A673 (cell line): ENCODE results near the gene CPNE5. TPM values are rescaled to one million over a fixed set of nuclear protein-coding genes. Genes with fewer than 3 reads are reported as not detected.

ENCODE experiments used
- BruUV-seq: library from RNA; stranded (reverse); fragments of 400-500 nt; replicated peaks from 2 replicates; lab custom pipeline; 2021; lab: Mats Ljungman, UMichigan
- CTCF ChIA-PET: fragments of 300-600 bp; sonication (Branson Sonifier 250); formaldehyde crosslinking; loops from one replicate; lab custom pipeline; 2022; ENCODE audit warnings: antibody characterized with exemption; lab: Charles Lee
- POLR2A ChIA-PET: fragments of 300-600 bp; sonication (Branson Sonifier 250); formaldehyde crosslinking; loops from one replicate; lab custom pipeline; 2022; ENCODE audit warnings: antibody characterized with exemption; ENCODE audit not compliant: low non-redundant PET; lab: Charles Lee
- DNase-seq: peaks from one replicate; pipeline ENCODE4 v3.0.0-alpha.2; 2015; ENCODE audit warnings: low spot score
- H3K27ac ChIP-seq: fragments of 200-600 bp; sonication (generic); 2 replicates; pipeline ENCODE4 v1.5.1; 2016; ENCODE audit warnings: mixed run types, low read depth, mild to moderate bottlenecking, mixed read lengths, antibody characterized with exemption, low read length; ENCODE audit not compliant: poor library complexity, severe bottlenecking
- H3K27me3 ChIP-seq: fragments of 200-600 bp; sonication (generic); replicated peaks from 2 replicates; pipeline ENCODE4 v1.6.1; 2017; ENCODE audit warnings: mixed run types, low read depth, mild to moderate bottlenecking, mixed read lengths, antibody characterized with exemption, low read length; ENCODE audit not compliant: insufficient read depth, poor library complexity
- H3K36me3 ChIP-seq: fragments of 200-600 bp; sonication (generic); 2 replicates; pipeline ENCODE4 v1.6.1; 2016; ENCODE audit warnings: mixed run types, mild to moderate bottlenecking, mixed read lengths, antibody characterized with exemption, low read length; ENCODE audit not compliant: insufficient read depth, poor library complexity, severe bottlenecking
- H3K4me1 ChIP-seq: fragments of 200-600 bp; sonication (generic); 2 replicates; pipeline ENCODE4 v1.6.1; 2017; ENCODE audit warnings: mixed run types, mild to moderate bottlenecking, mixed read lengths, antibody characterized with exemption, low read length; ENCODE audit not compliant: insufficient read depth, poor library complexity, severe bottlenecking
- H3K4me3 ChIP-seq: fragments of 200-600 bp; sonication (generic); 2 replicates; pipeline ENCODE4 v1.5.1; 2016; ENCODE audit warnings: low read depth, mixed run types, mild to moderate bottlenecking, mixed read lengths, low read length; ENCODE audit not compliant: poor library complexity, severe bottlenecking
- H3K9me3 ChIP-seq: fragments of 200-600 bp; sonication (generic); 2 replicates; pipeline ENCODE4 v1.6.1; 2016; ENCODE audit warnings: mixed run types, low read depth, mild to moderate bottlenecking, mixed read lengths, antibody characterized with exemption, low read length; ENCODE audit not compliant: poor library complexity, severe bottlenecking
- EZH2 ChIP-seq: fragments of 200-600 bp; sonication (generic); IDR thresholded peaks from 2 replicates; pipeline ENCODE4 v1.6.1; 2017; ENCODE audit warnings: borderline replicate concordance, low read depth, mild to moderate bottlenecking, mixed read lengths, antibody characterized with exemption, low read length; ENCODE audit not compliant: poor library complexity, severe bottlenecking
- intact Hi-C: fragments of 100-400 bp; cut with micrococcal nuclease; formaldehyde crosslinking; loops from one replicate; pipeline ENCODE4 v1.10.0; 2022; ENCODE audit not compliant: unreplicated experiment
- total RNA-seq: library from RNA; stranded (reverse); gene quantifications from 2 replicates; pipeline ENCODE4 v1.2.3, GENCODE V29; 2021
- TF ChIP-seq, protein P1 (sequence below): fragments of 300-800, 200-600 bp; sonication (generic); conservative IDR thresholded peaks from 2 replicates; pipeline ENCODE4 v1.5.1; 2017; ENCODE audit warnings: low read depth, mild to moderate bottlenecking, antibody characterized with exemption, low read length, moderate library complexity, mixed read lengths

CPNE5 gene
- total RNA-seq, 1 experiment from 2014 or later, result 0.13 TPM

DNA sequence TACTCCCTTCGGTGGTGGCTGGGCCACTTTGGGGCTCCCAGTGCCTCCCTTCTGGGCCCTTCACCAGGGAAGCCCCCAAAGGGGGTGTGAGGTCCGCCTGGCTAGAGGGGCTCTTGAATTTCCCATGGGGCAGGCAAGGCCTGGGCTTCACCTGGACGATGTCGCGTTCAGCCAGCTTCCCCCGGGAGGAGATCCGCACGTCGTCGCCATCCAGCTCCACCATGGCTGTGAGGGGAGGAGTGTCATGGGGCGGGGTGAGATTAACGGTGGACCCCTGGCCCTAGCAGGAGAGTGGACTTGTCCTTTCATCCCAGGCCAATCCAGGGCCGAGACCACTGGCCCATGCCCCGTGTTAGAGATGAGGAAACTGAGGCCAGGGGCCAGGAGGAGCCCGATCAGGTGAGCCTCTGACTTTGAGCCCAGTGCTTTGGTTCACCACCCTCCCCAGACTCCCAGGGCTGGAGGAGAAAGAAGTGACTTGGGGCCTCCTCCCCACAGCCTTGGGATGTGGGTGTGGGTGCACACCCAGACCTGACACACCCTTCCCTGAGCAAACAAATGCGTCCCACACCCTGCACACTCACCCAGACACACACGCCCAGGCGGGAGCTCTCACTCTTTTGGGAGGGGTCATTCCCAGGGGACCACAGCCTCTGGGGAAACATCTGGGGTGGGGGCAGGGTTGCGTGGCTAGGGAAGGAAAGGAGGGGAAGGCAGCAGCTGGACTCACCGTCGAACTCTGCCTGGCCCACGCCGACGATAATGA is 95.5 kb downstream of the CPNE5 start:
- intact Hi-C loops, result no loop called here
- POLR2A ChIA-PET, result no interaction called here
- DNase-seq, result no peak

DNA sequence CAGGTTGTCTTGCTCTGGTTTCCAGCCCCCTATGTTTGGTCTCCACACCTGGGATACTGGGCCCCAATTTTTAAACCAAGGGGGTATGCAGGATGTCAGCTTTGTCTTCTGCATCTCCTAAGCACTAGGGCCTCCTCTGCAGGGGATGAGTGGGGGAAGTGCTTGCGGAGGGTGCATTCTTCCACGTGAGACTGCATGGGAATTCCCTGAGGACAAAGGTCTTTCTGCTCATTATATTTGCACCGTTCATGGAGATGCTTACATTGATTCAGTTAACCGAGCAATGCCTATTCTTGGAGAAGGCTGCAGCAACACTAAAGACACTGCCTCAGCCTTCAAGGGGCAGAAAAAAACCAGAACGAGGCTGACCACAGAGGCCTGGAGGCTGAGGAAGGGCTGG is 96.2 kb downstream of the CPNE5 start:
- Histone ChIP-seq H3K4me3 (no peak overlapping the region), H3K27ac (no peak overlapping the region), H3K36me3 (no peaks in the 10 kb centered on the region), H3K4me1 (no peaks in the 10 kb centered on the region), H3K9me3 (no peaks in the 10 kb centered on the region), H3K27me3 (no peaks in the 10 kb centered on the region)
- BruUV-seq, result no TSS peak
- TF ChIP-seq EZH2, result no peak
- TF ChIP-seq, protein P1, sequence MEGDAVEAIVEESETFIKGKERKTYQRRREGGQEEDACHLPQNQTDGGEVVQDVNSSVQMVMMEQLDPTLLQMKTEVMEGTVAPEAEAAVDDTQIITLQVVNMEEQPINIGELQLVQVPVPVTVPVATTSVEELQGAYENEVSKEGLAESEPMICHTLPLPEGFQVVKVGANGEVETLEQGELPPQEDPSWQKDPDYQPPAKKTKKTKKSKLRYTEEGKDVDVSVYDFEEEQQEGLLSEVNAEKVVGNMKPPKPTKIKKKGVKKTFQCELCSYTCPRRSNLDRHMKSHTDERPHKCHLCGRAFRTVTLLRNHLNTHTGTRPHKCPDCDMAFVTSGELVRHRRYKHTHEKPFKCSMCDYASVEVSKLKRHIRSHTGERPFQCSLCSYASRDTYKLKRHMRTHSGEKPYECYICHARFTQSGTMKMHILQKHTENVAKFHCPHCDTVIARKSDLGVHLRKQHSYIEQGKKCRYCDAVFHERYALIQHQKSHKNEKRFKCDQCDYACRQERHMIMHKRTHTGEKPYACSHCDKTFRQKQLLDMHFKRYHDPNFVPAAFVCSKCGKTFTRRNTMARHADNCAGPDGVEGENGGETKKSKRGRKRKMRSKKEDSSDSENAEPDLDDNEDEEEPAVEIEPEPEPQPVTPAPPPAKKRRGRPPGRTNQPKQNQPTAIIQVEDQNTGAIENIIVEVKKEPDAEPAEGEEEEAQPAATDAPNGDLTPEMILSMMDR, result no peak
- CTCF ChIA-PET, result no interaction called here
- intact Hi-C loops, result no loop called here
- POLR2A ChIA-PET, result no interaction called here
- no peak for DNase-seq

More for the DNA sequence above, 95.5 kb downstream of the CPNE5 start:
- Histone ChIP-seq H3K36me3 (no peaks in the 10 kb centered on the region), H3K27me3 (no peaks in the 10 kb centered on the region), H3K4me3 (no peak overlapping the region), H3K4me1 (no peaks in the 10 kb centered on the region), H3K27ac (no peak overlapping the region), H3K9me3 (no peaks in the 10 kb centered on the region)
- BruUV-seq, result no TSS peak
- CTCF ChIA-PET, result no interaction called here
- TF ChIP-seq, protein P1, result no peak
- no peak for TF ChIP-seq EZH2

DNA sequence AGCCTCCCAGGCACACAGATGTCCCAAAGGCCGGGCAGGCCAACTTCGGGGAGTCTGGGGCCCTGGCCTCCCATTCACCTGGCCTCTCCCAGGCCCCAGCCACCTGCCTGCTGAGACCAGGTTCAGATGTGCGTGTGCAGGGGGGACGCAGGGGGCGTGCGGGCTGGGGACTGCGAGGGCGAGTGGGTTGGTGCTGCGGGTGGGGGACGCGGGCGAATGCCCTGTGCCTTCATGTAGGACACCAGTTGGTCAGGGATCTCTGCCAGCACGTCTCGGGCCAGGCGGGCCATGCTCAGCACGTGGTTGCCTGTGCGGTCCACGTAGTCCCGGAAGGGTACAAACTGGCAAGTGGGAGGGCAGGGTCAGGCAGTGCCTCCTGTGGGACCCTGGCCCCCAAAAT is 97.1 kb downstream of the CPNE5 start:
- Histone ChIP-seq H3K36me3 (no peaks in the 10 kb centered on the region), H3K27me3 (no peaks in the 10 kb centered on the region), H3K27ac (no peak overlapping the region), H3K9me3 (no peaks in the 10 kb centered on the region), H3K4me3 (no peak overlapping the region), H3K4me1 (no peaks in the 10 kb centered on the region)
- no peak for TF ChIP-seq EZH2
- TF ChIP-seq, protein P1, result no peak
- intact Hi-C loops, result no loop called here
- DNase-seq, result no peak
- CTCF ChIA-PET, result no interaction called here
- POLR2A ChIA-PET, result no interaction called here
- no TSS peak for BruUV-seq
